ENCODE measurements around the gene IL1RN.

The IL1RN gene

DNA sequence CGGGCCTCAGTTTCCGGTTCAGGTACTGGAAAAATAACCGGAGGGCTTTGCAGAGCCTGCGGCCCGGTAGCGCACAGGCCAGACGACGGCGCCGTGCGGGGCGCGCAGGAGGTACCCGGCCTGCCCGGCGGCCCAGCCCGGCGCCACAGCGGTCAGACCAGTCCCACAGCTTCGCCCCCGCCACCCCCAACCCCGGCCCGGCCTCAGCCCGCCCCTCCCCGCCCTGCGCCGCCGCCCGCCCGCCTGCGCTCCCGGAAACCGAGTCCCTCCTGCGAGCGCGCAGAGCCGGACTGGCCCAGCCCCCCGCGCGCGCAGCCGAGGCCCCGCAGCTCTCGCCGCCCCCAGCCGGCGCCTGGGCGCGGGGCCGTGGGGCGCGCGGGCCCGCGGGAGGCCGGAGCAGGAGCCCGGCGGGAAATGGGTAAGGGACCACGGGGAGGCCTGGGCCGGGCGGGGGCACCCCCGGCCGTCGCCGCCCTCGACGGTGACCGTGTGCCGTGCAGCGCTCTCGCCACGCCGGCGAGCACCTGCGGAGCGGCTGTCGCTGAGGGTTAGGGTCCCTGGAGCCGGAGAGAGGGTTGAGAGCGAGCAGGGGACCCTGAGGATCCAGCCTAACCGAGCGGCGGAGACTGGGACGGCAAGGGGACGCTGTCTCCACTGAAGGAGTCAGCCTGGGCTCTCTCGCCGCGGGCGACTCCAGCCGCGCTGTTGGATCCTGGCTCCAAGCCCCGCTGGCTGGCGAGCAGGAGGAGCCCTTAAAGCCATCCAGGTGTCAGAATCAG, 29.9 kb downstream of the IL1RN start:
- DNase-seq (ENCODE audit: low spot score) = peak; percentile 25

GRCh38 chr2:113157897-113158753, 30.7 kb downstream of the IL1RN start:
- peak; percentile 52 for DNase-seq (ENCODE audit: low spot score)

DNA sequence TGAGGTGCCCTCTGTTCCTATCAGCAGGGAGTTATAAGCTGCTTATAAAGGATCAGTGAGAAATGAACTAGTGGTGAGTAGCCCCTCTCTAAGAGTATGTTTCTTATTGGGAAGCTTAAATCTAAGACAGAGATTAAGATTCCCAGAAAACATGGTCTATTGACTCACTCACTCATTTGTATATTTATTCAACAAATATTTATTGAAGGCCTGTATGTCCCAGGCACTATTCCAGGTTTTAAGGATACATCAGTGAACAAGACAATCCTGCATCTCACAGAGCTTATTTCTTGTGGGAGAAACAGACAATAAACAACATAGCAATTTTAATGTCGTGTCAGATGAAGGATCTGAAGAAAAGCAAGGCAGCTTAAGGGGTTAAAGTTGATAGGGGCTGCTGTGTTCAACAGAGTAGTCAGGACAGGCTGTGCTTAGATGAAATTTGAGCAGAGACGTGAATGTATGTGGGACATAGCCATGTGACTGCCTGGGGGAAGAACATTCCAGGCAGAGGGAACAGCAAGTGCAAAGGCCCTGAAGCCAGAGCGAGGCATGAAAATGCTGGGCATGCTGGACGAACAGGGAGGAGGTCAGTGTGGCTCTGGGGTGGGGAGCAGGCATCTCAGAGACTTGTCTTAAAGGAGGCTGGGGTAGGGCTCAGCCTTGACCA, 31.6 kb downstream of the IL1RN start:
- no peak for DNase-seq (ENCODE audit: low spot score)

- DNase-seq (ENCODE audit: low spot score) = no peak
Observed at GRCh38 chr2:113160248-113160647, 32.9 kb downstream of the IL1RN start.

- no peak for DNase-seq (ENCODE audit: low spot score)
Observed at GRCh38 chr2:113160962-113161361, 33.6 kb downstream of the IL1RN start.

DNA sequence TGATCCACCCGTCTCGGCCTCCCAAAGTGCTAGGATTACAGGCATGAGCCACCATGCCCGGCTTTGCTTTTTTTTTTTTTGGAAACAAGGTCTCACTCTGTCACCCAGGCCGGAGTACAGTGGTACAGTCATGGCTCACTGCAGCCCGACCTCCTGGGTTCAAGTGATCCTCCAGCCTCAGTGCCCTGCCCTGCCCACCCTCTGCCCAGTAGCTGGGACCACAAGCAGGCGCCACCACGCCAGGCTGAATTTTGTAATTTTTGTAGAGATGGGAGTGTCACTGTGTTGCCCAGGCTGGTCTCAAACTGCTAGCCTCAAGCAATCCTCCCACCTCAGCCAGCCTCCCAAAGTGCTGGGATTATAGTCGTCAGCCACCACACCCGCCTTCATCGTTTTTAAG, 34.8 kb downstream of the IL1RN start:
- no peak for DNase-seq (ENCODE audit: low spot score)

DNA sequence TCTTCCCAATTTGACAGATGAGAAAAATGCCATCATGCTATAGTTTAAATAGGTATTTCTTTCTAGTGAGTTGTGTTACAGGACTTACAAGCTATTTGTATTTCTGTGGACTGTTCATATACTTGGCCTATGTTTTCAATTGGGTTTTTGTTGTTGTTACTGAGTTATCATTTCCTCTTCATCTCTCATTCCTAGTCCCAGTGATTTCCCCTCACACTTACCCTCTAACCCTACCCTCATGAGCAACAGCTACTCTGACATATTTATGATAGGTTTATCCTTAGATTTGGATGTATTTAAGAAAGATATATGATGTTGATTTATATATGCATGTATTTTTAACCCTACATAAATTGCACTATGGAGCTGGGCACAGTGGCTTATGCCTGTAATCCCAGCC, 35.5 kb downstream of the IL1RN start:
- no peak for DNase-seq (ENCODE audit: low spot score)

DNA sequence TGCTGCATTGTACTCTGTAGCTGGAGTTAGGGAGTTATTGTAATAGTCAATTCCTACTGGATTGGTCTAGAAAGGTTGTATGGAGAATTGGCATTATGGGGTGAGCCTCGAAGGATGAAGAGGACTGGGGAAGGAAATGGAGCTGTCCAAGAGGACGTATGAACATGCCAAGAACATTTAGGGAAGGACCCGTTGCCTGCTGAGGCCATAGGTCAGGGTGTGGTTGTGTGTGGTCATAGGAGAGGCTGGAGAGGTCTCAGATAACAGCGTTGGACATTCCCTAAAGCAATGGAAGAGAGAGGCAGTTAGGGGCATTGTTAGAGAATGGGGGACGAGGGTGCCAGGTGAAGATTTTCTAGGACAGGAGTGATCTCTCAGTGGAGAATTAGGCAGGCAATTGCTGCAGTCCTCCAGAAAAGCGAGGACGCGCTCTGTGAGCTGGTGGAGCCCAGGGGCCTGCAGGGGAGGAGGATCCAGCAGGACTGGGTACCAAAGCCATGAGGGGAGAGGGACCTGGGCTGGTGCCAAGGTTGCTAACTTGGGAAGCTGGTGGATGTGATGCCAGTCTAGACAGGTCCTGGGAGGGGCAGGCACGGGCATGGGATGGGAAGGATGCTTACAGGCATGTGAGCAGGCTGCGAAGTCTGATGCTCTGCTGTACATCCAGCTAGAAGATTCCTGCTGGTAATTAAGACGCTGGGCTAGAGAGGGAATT, 37.0 kb downstream of the IL1RN start:
- no peak for DNase-seq (ENCODE audit: low spot score)

GRCh38 chr2:113164930-113165585, 37.7 kb downstream of the IL1RN start:
- no peak for DNase-seq (ENCODE audit: low spot score)

GRCh38 chr2:113166187-113166645, 38.8 kb downstream of the IL1RN start:
- no peak for DNase-seq (ENCODE audit: low spot score)

- peak; percentile 50 for DNase-seq (ENCODE audit: low spot score)
Observed at GRCh38 chr2:113167115-113167932, 39.9 kb downstream of the IL1RN start.

DNA sequence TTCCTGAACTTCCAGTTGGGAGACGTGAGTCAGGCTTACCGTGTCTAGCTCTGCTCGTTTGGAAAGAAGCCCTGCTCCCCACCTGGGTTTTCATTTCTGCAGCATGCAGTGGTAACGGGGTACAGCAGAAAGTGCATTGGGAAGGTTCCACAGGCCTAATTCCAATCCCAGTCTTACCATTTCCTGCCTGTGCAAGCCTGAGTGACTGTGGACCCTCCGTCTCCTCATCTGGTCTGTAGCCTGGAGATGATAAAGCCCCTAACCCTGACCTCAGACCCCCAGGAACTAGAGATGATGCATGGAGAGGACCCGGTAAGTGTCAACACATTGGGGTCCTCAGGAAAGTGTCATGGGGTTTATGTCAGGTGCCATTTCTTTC, 40.6 kb downstream of the IL1RN start:
- no peak for DNase-seq (ENCODE audit: low spot score)

GRCh38 chr2:113169002-113169530, 41.7 kb downstream of the IL1RN start:
- peak; percentile 62 for DNase-seq (ENCODE audit: low spot score)

GRCh38 chr2:113169586-113169985, 42.2 kb downstream of the IL1RN start:
- DNase-seq (ENCODE audit: low spot score) = no peak

DNA sequence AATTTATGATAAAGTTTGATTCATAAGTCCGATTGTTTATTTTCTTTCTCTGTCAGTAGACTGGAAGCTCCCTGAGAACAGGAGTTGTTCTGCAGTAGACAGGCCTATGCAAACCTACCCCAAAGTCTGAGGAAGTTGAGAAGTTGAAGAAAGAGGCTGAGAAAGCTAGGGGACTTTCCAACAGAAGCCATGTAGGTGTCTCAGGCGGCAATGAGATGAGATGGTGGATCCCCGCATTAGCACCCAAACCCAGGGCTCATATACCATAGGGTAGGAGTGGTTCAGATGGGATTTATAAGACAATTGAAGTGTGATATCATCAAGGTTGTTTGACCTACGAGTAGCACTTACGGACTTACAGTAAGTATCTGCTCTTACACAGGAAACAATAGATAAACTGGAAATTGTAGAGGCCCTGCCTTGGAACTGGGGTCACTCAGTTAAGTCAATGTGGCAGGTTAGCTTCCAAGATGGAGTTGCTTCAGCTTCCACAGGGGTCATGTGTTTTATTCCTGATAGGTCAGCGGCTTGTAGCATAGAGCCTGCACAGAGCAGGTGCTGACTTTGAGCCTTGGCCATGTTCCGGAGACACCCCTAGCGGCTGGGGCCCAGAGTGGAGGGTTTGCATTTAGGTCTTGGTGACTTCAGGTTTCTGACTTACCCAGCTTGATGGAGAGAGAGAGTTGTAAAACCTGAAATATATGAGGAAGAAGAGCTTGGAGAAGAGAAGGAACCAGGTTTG, 44.1 kb downstream of the IL1RN start:
- no peak for DNase-seq (ENCODE audit: low spot score)

- no peak for DNase-seq (ENCODE audit: low spot score)
Observed at GRCh38 chr2:113172721-113173541, 45.5 kb downstream of the IL1RN start.

GRCh38 chr2:113173542-113174375, 46.4 kb downstream of the IL1RN start, which contains the start of gene PSD4:
Gene PSD4 (plus strand): TSS chr2:113173971. CDS start chr2:113182457, 8,486 bp downstream.
- DNase-seq (ENCODE audit: low spot score) = peak; percentile 82

GRCh38 chr2:113174376-113174750, 47.0 kb downstream of the IL1RN start:
- DNase-seq (ENCODE audit: low spot score) = no peak
